SIG-M5 treated with dmso at 0.1 percent for 504 hours (cell line): ENCODE results near the gene MAP4K1.
"Not testable (repeated sequence)": the region's sequence is repeated elsewhere in the genome, so short reads cannot be mapped to it uniquely, and the experiment has no call there.

Experiments
- DNase-seq: peaks from one replicate; lab custom pipeline; 2025; ENCODE audit not compliant: unreplicated experiment; lab: John Stamatoyannopoulos, UW

Gene MAP4K1

DNA sequence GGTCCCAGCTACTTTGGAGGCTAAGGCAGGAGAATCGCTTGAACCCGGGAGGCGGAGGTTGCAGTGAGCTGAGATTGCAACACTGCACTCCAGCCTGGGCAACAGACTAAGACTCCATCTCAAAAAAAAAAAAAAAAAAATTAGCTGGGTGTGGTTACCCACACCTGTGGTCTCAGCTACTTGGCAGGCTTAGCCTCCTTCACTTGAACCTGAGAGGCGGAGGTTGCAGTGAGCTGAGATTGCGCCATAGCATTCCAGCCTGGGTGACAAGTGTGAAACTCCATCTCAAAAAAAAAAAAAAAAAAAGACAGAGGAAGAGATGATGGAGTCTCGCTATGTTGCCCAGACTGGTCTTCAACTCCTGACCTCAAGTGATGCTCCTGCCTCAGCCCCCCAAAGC is 38.4 kb downstream of the MAP4K1 start:
- DNase-seq: peak; percentile 18

- DNase-seq: no peak
Observed at GRCh38 chr19:38577826-38578225, 39.9 kb downstream of the MAP4K1 start.

DNA sequence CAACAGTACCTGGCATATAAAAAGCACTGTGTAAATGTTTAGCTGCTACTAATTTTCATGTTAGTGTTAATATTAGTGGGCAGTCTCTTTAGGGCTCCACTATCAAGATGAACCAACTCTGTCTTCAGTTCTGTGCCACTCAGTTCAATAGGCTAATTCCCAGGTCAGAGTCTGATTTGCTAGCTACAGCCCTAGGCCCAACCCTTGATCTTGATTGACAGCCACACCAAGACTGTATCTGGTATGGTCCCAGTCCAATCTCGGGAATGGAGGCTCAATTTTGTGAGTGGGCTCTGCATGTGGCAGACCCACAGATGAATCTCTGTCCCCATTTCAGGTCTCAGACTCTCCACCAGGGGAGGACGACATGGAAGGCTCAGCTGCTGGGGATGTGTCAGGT is 46.1 kb downstream of the MAP4K1 start:
- no peak for DNase-seq

- no peak for DNase-seq
Observed at GRCh38 chr19:38569368-38569983, 48.3 kb downstream of the MAP4K1 start.

- no peak for DNase-seq
Observed at GRCh38 chr19:38565691-38566105, 52.1 kb downstream of the MAP4K1 start.

DNA sequence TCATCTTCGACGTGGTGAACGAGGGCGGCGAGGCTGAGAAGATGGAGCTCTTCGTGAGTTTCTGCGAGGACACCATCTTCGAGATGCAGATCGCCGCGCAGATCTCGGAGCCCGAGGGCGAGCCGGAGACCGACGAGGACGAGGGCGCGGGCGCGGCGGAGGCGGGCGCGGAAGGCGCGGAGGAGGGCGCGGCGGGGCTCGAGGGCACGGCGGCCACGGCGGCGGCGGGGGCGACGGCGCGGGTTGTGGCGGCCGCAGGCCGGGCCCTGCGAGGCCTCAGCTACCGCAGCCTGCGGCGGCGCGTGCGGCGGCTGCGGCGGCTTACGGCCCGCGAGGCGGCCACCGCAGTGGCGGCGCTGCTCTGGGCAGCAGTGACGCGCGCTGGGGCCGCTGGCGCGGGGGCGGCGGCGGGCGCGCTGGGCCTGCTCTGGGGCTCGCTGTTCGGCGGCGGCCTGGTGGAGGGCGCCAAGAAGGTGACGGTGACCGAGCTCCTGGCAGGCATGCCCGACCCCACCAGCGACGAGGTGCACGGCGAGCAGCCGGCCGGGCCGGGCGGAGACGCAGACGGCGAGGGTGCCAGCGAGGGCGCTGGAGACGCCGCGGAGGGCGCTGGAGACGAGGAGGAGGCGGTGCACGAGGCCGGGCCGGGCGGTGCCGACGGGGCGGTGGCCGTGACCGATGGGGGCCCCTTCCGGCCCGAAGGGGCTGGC is 52.6 kb downstream of the MAP4K1 start:
- no peak for DNase-seq

- no peak for DNase-seq
Observed at GRCh38 chr19:38563475-38563874, 54.3 kb downstream of the MAP4K1 start.

GRCh38 chr19:38562096-38562495 is 55.7 kb downstream of the MAP4K1 start:
- no peak for DNase-seq

DNA sequence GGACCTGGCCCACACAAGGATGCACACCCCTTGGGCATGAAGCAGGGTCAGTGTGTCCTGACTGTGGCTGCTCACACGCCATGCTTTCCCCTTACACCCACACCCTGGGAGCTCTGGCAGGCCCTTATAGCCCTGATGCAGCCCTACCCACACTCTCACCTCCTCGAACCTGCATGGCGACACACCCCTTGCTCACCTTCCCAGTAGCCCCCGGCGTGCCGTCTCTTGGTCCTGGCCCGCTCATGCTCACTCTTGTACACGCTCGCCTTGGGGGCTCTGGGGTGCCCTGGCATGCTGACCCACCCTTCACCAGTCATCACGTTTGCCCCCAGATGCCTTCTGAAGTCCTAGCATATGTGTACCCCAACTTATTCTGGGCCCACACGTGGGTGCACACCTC is 56.1 kb downstream of the MAP4K1 start:
- DNase-seq: no peak

DNA sequence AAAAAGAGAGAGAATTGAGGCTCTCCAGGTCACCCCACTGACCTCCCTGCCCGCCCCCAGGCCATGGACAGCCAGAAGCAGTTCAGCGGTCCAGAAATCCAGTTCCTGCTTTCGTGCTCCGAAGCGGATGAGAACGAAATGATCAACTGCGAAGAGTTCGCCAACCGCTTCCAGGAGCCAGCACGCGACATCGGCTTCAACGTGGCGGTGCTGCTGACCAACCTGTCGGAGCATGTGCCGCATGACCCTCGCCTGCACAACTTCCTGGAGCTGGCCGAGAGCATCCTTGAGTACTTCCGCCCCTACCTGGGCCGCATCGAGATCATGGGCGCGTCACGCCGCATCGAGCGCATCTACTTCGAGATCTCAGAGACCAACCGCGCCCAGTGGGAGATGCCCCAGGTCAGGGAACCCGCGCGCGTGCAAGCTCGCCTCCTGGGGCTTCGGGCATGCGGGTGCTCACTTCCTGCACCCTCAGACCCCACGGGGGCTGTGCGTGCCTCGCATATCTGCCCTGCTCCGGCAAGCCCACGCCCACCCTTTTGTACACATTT is 56.6 kb downstream of the MAP4K1 start:
- DNase-seq: no peak

GRCh38 chr19:38559428-38560401 is 58.0 kb downstream of the MAP4K1 start:
- DNase-seq: no peak

- DNase-seq: not testable (repeated sequence)
Observed at GRCh38 chr19:38558933-38559332, 58.8 kb downstream of the MAP4K1 start.

DNA sequence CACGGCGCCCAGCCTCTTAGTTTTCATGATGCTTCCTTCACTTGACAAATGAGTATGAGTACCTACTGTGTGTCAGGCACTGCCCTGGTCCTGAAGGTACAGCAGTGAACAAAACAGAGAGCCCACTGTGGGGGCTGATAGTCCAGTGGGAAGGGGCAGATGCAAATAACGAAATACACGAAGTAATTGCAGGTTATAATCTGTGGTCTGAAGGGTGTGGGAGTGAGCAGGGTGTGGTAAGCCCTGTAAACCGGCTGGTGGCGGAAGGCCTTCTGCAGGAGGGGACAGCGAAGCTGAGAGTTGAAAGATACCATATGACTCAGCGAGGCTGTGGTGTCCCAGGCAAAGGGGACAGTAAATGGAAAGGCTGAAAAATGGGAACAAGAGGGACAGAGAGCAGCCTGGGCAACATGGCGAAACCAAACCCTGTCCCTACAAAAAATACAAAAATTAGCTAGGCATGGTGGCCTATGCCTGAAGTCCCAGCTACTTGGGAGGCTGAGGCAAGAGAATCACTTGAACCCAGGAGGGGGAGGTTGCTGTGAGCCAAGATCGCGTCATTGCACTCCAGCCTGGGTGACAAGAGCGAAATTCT is 60.5 kb downstream of the MAP4K1 start:
- DNase-seq: peak; percentile 86

GRCh38 chr19:38556521-38557174 is 61.1 kb downstream of the MAP4K1 start:
- no peak for DNase-seq

DNA sequence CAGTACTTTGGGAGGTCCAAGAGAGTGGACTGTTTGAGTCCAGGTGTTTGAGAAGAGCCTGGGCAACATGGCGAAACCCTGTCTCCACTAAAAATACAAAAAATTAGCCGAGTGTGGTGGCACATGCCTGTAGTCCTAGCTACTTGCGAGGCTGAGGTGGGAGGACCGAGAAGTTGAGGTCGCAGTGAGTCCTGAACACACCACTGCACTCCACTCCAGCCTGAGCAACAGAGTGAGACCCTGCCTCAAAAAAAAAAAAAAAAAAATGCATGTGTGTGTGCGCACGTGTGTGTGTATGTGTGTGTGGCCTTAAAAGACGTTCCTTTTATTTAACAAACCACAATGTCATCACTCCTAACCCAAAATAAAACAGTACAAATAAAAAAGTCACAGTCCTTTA is 62.6 kb downstream of the MAP4K1 start:
- DNase-seq: no peak

GRCh38 chr19:38554676-38555141 is 63.0 kb downstream of the MAP4K1 start:
- no peak for DNase-seq

DNA sequence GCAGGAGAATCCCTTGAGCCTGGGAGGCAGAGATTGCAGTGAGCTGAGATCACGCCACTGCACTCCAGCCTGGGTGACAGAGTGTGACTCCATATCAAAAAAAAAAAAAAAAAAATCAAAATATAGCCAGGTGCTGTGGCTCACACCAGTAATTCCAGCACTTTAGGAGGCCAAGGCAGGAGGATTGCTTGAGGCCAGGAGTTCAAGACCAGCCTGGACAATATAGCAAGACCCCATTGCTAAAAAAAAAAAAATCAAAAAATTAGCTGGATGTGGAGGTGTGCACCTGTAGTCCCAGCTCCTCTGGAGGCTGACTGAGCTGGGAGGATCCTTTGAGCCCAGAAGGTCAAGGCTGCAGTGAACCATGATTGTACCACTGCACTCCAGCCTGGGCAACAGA is 64.5 kb downstream of the MAP4K1 start:
- DNase-seq: not testable (repeated sequence)

- DNase-seq: no peak
Observed at GRCh38 chr19:38551450-38551813, 66.3 kb downstream of the MAP4K1 start.

DNA sequence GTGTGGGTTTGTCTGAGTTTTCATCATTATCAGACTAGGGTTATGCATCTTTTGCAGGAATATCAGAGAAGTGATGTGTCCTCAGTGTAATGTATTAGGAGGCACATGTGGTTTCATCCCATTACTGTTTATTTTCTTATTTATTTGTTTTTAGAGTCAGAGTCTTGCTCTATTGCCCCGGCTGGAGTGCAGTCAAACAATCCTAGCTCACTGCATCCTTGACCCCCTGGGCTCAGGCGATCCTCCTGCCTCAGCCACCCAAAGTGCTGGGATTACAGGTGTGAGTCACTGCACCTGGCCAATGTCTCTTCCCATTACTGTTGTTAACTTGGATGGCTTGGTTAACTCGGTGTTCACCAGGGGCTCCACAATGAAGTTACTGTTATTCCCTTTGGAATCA is 67.4 kb downstream of the MAP4K1 start:
- no peak for DNase-seq

GRCh38 chr19:38549942-38550341 is 67.8 kb downstream of the MAP4K1 start:
- DNase-seq: no peak
